Measurements from ENCODE around the gene ANG.

ANG gene

DNA sequence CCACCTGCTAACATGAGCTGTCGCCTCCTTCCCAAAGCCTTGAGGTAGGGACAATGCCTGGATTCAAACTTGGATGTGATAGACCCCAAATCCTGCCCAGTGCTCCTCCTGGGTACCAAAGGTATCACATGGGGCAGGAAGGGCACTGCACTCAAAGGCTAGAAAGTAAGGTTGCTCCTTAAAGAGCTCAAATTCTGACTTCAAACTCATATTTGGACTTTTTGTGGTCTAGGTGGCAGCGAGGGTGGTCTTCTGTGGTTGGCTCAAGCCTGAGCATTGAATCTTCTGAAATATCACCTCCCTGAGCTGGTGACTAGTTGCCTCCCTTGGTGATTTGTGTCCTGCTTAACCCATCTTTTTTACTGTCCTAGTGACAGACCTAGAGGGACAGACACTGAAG is 12.5 kb upstream of the ANG start:
- no peaks in the 10 kb centered on the region for H3K79me2 ChIP-seq (ENCODE audit: control insufficient read depth, insufficient read depth, low read length, unreplicated experiment)
- H2AFZ ChIP-seq (ENCODE audit: low read length, unreplicated experiment), result no peak overlapping the region
- H3K27ac ChIP-seq (ENCODE audit: low read depth, low read length), result no peak overlapping the region
- H3K4me3 ChIP-seq (ENCODE audit: low read depth, low read length), result no peak overlapping the region
- peaks cover 9% of the 10 kb centered on the region for H3K4me1 ChIP-seq (ENCODE audit: control insufficient read depth, insufficient read depth, low read length, unreplicated experiment)
- H3K27me3 ChIP-seq (ENCODE audit: insufficient read depth, low read length), result peaks cover 17% of the 10 kb centered on the region
- H3K36me3 ChIP-seq (ENCODE audit: insufficient read depth, low read length), result no peaks in the 10 kb centered on the region

DNA sequence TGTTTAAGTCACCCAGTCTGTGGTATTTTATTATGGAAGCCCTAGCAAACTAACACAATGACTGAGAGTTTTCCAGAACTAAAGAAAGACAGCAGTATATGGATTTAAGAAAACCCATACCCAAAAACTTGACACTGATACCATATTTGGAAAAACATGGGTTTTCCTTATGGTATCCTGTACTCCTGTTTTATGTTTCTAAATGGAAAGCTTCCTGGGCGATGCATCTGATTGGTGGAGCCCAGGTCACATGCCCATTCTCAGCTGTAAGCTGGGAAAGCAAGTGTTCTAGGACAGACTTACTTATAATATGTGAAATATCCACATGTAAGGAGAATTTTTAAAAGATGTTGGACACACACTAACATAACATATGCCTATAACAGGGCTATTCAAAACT is 8.7 kb upstream of the ANG start:
- Histone ChIP-seq H3K4me3 (ENCODE audit: low read depth, low read length) (0 out of 2 replicates have a peak overlapping the region, but pooled peaks have one; percentile 87), H3K79me2 (ENCODE audit: control insufficient read depth, insufficient read depth, low read length, unreplicated experiment) (no peaks in the 10 kb centered on the region), H2AFZ (ENCODE audit: low read length, unreplicated experiment) (no peak overlapping the region), H3K4me1 (ENCODE audit: control insufficient read depth, insufficient read depth, low read length, unreplicated experiment) (peaks cover 9% of the 10 kb centered on the region), H3K27ac (ENCODE audit: low read depth, low read length) (no peak overlapping the region), H3K27me3 (ENCODE audit: insufficient read depth, low read length) (peaks cover 10% of the 10 kb centered on the region), H3K36me3 (ENCODE audit: insufficient read depth, low read length) (no peaks in the 10 kb centered on the region)

DNA sequence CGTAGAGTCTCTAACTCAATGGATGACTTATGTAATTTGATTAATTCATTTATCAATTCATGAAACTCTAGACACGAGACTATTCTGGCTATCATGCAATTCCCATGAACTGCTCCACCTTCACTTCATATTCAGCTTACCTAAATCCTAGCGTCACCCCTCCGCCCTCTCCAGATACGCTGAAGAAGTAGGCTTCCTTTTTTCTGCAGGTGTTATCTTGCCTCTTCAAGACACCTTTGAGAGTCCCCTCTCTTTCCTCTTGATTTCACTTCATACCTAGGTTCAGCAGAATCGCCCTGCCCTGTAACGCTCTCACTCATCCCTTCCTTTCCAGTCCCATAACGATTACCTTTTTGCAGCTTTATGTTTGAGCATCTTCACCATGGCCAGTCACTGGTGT is 8.2 kb upstream of the ANG start:
- Histone ChIP-seq H3K27ac (ENCODE audit: low read depth, low read length) (no peak overlapping the region), H2AFZ (ENCODE audit: low read length, unreplicated experiment) (peak overlapping the region; percentile 93), H3K36me3 (ENCODE audit: insufficient read depth, low read length) (no peaks in the 10 kb centered on the region), H3K4me3 (ENCODE audit: low read depth, low read length) (peak overlapping the region; percentile 87), H3K27me3 (ENCODE audit: insufficient read depth, low read length) (peaks cover 7% of the 10 kb centered on the region), H3K79me2 (ENCODE audit: control insufficient read depth, insufficient read depth, low read length, unreplicated experiment) (no peaks in the 10 kb centered on the region), H3K4me1 (ENCODE audit: control insufficient read depth, insufficient read depth, low read length, unreplicated experiment) (peaks cover 9% of the 10 kb centered on the region)

DNA sequence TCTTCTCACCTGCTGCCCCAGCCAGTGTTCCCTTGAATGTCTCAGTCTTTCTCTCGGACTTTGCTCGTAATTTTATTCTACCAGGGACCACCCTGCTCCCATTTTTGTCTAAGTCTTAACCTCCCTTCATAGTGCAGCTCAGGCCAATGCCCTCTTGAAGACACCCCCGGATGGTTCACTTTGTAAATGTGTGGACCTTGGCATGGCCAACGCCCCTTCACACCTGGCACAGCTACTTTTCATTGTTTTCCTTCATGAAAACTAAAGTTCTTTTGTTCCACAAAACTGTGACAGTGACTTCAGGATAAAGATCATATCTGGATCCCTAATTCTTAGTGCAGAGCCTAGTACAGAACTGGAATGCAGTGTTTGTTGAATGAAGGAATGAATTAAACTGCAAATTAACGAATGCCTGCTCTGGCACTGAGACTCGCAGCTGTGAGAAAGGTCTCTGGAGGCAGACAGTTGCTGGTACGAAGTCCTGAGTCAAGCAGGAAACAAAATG is 7.7 kb upstream of the ANG start:
- Histone ChIP-seq H3K27ac (ENCODE audit: low read depth, low read length) (peak overlapping the region; percentile 96), H2AFZ (ENCODE audit: low read length, unreplicated experiment) (peak overlapping the region; percentile 93), H3K4me3 (ENCODE audit: low read depth, low read length) (peak overlapping the region; percentile 87), H3K4me1 (ENCODE audit: control insufficient read depth, insufficient read depth, low read length, unreplicated experiment) (peaks cover 9% of the 10 kb centered on the region), H3K27me3 (ENCODE audit: insufficient read depth, low read length) (peaks cover 2% of the 10 kb centered on the region; the same call in 1 of the 2 replicates), H3K79me2 (ENCODE audit: control insufficient read depth, insufficient read depth, low read length, unreplicated experiment) (no peaks in the 10 kb centered on the region), H3K36me3 (ENCODE audit: insufficient read depth, low read length) (no peaks in the 10 kb centered on the region)

DNA sequence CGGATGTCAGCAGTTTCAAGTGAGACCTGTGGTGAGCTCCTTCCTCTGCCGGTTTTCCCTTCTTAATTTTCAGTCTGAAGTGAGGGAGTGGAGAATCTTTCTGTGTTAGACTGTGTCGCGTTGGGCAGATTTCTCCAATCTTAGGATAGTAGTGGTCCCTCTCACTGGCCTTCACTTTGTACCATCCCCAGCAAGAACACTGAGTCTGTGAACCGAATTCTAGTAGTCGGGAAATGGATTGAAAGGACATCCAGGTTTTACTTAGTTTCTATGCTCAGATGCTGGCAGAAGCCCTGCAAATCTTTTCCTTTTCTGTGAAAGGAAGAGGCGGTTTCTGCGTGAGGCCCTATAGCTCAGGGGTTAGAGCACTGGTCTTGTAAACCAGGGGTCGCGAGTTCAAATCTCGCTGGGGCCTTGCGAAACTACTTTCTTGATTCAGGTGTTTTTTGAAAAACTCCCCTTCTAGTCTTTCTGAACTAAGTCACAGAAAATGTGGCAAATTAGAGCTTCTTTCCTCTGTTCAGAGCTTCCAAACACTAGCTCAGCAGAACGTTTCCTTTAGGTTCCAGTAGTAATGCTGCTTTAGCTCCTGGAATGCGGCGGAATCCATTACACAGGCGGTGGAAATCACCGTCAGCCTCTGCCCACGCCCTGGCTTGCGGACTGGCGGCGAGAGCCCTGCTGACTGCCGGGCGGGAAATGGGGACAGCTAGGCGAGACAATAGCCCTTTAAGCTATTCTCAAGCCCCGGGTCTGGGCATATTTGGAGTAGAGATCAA is 7.0 kb upstream of the ANG start:
- no peaks in the 10 kb centered on the region for H3K79me2 ChIP-seq (ENCODE audit: control insufficient read depth, insufficient read depth, low read length, unreplicated experiment)
- H3K27ac ChIP-seq (ENCODE audit: low read depth, low read length), result peak overlapping the region; percentile 96
- H3K4me1 ChIP-seq (ENCODE audit: control insufficient read depth, insufficient read depth, low read length, unreplicated experiment), result peaks cover 11% of the 10 kb centered on the region

DNA sequence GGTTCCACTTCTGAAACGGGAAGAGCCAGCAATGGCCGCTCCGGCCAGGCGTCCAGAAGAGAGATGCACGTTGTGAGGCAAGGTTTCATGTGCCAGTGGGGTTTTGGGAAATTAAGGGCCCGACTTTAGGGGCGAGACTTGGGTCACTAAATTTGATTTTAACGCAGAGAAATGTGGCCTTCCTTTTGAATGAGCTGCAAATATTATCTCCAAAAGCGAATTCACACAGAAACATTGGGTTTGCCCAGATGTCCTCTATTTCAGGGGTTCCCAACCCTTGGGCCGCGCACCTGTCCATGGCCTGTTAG is 6.5 kb upstream of the ANG start:
- no peaks in the 10 kb centered on the region for H3K27me3 ChIP-seq (ENCODE audit: insufficient read depth, low read length)
- peak overlapping the region; percentile 96 for H3K27ac ChIP-seq (ENCODE audit: low read depth, low read length)
- no peaks in the 10 kb centered on the region for H3K79me2 ChIP-seq (ENCODE audit: control insufficient read depth, insufficient read depth, low read length, unreplicated experiment)
- no peaks in the 10 kb centered on the region for H3K36me3 ChIP-seq (ENCODE audit: insufficient read depth, low read length)
- peak overlapping the region; percentile 87 for H3K4me3 ChIP-seq (ENCODE audit: low read depth, low read length)
- H2AFZ ChIP-seq (ENCODE audit: low read length, unreplicated experiment), result peak overlapping the region; percentile 97
- peaks cover 11% of the 10 kb centered on the region for H3K4me1 ChIP-seq (ENCODE audit: control insufficient read depth, insufficient read depth, low read length, unreplicated experiment)

More for the DNA sequence above, 7.0 kb upstream of the ANG start:
- Histone ChIP-seq H3K27me3 (ENCODE audit: insufficient read depth, low read length) (no peaks in the 10 kb centered on the region), H3K4me3 (ENCODE audit: low read depth, low read length) (peak overlapping the region; percentile 87), H2AFZ (ENCODE audit: low read length, unreplicated experiment) (peak overlapping the region; percentile 97), H3K36me3 (ENCODE audit: insufficient read depth, low read length) (no peaks in the 10 kb centered on the region)

DNA sequence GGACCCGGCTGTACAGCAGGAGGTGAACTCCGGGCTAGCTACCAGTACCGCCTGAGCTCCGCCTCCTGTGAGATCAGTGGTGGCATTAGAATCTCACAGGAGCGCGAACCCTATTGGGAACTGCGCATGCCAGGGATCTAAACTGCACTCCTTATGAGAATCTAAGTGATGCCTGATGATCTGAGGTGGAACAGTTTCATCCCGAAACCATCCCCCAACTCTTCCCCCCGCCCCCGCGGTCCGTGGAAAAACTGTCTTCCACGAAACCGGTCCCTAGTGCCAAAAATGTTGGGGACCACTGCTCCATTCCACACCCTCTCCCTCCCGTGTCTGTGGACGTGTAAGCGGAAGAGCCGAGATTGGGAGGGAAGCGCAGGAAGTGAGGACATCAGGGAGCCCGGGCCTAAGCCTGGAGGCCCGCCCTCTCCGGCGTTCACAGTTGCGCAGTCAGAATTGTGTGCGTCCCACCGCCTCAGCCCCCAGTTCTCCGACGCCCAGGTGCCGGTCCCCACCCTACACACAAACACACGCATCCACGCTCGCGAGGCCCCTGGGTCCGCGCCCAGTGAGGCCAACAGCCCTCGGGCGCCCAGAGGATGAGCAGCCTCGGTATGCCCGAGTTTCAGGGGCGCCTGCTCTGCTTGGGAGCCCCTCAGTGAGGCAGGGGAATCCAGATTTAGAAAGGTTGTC is 6.0 kb upstream of the ANG start:
- Histone ChIP-seq H3K27ac (ENCODE audit: low read depth, low read length) (peak overlapping the region; percentile 96), H3K36me3 (ENCODE audit: insufficient read depth, low read length) (no peaks in the 10 kb centered on the region), H3K27me3 (ENCODE audit: insufficient read depth, low read length) (no peaks in the 10 kb centered on the region), H3K4me3 (ENCODE audit: low read depth, low read length) (peak overlapping the region; percentile 87), H3K79me2 (ENCODE audit: control insufficient read depth, insufficient read depth, low read length, unreplicated experiment) (no peaks in the 10 kb centered on the region), H2AFZ (ENCODE audit: low read length, unreplicated experiment) (peak overlapping the region; percentile 97), H3K4me1 (ENCODE audit: control insufficient read depth, insufficient read depth, low read length, unreplicated experiment) (peaks cover 11% of the 10 kb centered on the region)

DNA sequence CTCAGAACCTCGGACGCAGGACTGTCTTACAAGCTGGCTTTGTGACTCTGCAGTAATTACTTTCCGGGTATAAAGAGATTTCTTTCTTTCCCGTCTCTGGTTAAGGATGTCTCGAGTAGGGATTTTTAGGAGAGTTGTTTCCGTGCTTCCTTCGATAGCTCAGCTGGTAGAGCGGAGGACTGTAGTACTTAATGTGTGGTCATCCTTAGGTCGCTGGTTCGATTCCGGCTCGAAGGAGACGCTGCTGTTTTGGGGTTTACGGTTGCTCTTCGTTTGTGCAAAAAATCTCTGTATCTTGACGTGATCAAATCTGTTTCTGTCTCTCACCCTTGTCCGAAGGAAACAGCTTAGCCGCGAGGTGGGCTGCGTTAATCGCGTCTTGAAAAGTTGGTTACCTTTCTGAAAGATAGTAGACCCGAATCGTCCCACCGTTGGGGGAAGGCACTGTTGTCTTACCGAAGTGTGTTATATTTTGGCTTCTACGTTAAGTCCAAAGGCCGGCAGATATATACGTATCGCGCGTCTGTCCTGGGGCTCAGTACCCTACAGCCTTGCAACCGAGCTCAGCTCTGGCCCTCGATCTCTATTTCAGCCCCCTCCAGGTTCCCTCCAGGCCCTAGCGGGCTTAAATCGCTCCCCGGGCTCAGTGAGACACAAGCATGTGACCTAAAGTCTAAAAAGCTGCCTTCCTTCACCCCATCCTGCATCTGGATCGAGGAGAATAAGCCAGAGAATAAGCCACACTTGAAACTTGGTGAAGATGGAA is 5.3 kb upstream of the ANG start:
- peak overlapping the region; percentile 96 for H3K27ac ChIP-seq (ENCODE audit: low read depth, low read length)

DNA sequence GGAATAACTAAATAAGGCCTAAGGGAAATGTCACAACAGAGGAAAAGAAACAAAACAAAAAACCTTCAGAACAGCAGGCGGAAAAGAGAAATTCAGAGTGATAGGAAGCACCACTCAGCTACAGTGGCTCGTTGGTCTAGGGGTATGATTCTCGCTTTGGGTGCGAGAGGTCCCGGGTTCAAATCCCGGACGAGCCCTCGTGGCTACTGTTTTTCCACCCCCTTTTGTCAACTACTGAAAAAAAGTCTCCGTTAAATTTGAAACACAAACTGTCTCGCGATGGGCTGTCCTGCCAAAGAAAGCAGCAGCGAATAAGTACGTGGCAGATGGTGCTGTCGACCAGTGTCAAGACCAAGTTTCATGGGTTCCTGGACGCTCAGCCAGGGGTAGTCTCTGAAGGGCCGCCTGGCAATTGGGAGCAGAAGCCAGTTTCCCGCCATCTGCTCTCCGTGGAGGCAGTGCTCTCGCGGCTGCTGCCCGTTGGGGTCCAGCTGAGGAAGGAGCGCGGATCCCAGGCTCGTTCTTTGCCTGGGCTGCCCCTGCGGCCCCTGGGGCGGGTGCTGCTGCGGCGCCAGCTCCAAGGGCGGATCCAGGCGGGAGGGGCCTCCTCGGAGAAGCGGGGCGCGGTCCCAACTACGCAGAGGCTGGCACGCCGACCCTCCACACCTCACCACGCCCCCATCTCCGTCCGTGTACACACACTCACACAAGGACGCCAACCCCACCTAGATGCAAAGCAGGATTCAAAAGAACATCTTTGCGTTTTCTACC is 4.5 kb upstream of the ANG start, which contains the start of gene RNASE4:
TSS of gene RNASE4 (plus strand) at position 670 of the 771 bp plus-strand sequence. CDS start 14,812 bp downstream, outside the sequence.
- Histone ChIP-seq H3K36me3 (ENCODE audit: insufficient read depth, low read length) (no peaks in the 10 kb centered on the region), H3K27ac (ENCODE audit: low read depth, low read length) (peak within 1 kb of the TSS; percentile 96)

More for the DNA sequence above, 5.3 kb upstream of the ANG start:
- H3K27me3 ChIP-seq (ENCODE audit: insufficient read depth, low read length), result no peaks in the 10 kb centered on the region
- peaks cover 11% of the 10 kb centered on the region for H3K4me1 ChIP-seq (ENCODE audit: control insufficient read depth, insufficient read depth, low read length, unreplicated experiment)
- H3K79me2 ChIP-seq (ENCODE audit: control insufficient read depth, insufficient read depth, low read length, unreplicated experiment), result no peaks in the 10 kb centered on the region
- no peaks in the 10 kb centered on the region for H3K36me3 ChIP-seq (ENCODE audit: insufficient read depth, low read length)
- H2AFZ ChIP-seq (ENCODE audit: low read length, unreplicated experiment), result peak overlapping the region; percentile 97
- peak overlapping the region; percentile 87 for H3K4me3 ChIP-seq (ENCODE audit: low read depth, low read length)

More for the DNA sequence above, 4.5 kb upstream of the ANG start, which contains the start of gene RNASE4:
- H3K79me2 ChIP-seq (ENCODE audit: control insufficient read depth, insufficient read depth, low read length, unreplicated experiment), result no peaks in the 10 kb centered on the region
- H3K4me3 ChIP-seq (ENCODE audit: low read depth, low read length), result peak within 1 kb of the TSS; percentile 87
- H2AFZ ChIP-seq (ENCODE audit: low read length, unreplicated experiment), result peak within 1 kb of the TSS; percentile 76
- no peaks in the 10 kb centered on the region for H3K27me3 ChIP-seq (ENCODE audit: insufficient read depth, low read length)
- H3K4me1 ChIP-seq (ENCODE audit: control insufficient read depth, insufficient read depth, low read length, unreplicated experiment), result peaks cover 11% of the 10 kb centered on the region

Data from ACC112 (cell line).